Ishikawa (cell line): ENCODE results near the gene SPR.

Experiments
- CEBPB ChIP-seq: IDR thresholded peaks from 2 replicates; pipeline ENCODE4 v1.6.1; 2012
- CREB1 ChIP-seq: IDR thresholded peaks from 2 replicates; pipeline ENCODE4 v1.6.1; 2012; ENCODE audit warnings: low read depth
- EP300 ChIP-seq: IDR thresholded peaks from 2 replicates; pipeline ENCODE4 v1.6.1; 2012; ENCODE audit warnings: borderline replicate concordance
- MAX ChIP-seq: IDR thresholded peaks from 2 replicates; pipeline ENCODE4 v1.6.1; 2012
- REST ChIP-seq: IDR thresholded peaks from 2 replicates; pipeline ENCODE4 v1.6.1; 2012; ENCODE audit warnings: low read depth, mild to moderate bottlenecking
- USF1 ChIP-seq: IDR thresholded peaks from 2 replicates; pipeline ENCODE4 v1.6.1; 2012
- ZBTB7A ChIP-seq: IDR thresholded peaks from 2 replicates; pipeline ENCODE4 v1.6.1; 2012; ENCODE audit warnings: low read depth

- TF ChIP-seq USF1 (no peak), MAX (no peak), EP300 (no peak), ZBTB7A (no peak), REST (no peak), CREB1 (no peak), CEBPB (no peak)
Measured at GRCh38 chr2:72931280-72931910, 44.2 kb downstream of the SPR start.
